Thyroid gland (tissue), 4 donors: ENCODE data around the gene MAMLD1. TPM values are rescaled to one million over a fixed set of nuclear protein-coding genes. Genes with fewer than 3 reads are reported as not detected.

Experiments used
- DNase-seq, 2 donors: peaks; one replicate each; pipeline ENCODE4 v3.0.0-alpha.2; 2019
- H3K27ac ChIP-seq, 3 donors: fragments of 200-600 bp; sonication (generic); 1 replicate in 2 of 3; 2 replicates in 1 of 3; pipeline ENCODE4 v1.5.1; 2016 to 2019; ENCODE audit warnings: mild to moderate bottlenecking in 1 of 3, moderate library complexity in 1 of 3
- H3K27me3 ChIP-seq: fragments of 200-600 bp; sonication (generic); one replicate; pipeline ENCODE4 v1.5.1; 2019
- H3K36me3 ChIP-seq, 2 donors: fragments of 200-600 bp; sonication (generic); one replicate each; pipeline ENCODE4 v1.5.1; 2016 to 2019
- H3K4me1 ChIP-seq, 2 donors: fragments of 200-600 bp; sonication (generic); one replicate each; pipeline ENCODE4 v1.5.1; 2017 to 2019
- H3K4me3 ChIP-seq, 3 donors: fragments of 200-600 bp; sonication (generic); replicated peaks in 1 of 3; 1 replicate in 2 of 3; 2 replicates in 1 of 3; pipeline ENCODE4 v1.5.1; 2016; ENCODE audit warnings: mild to moderate bottlenecking in 1 of 3
- H3K9me3 ChIP-seq: fragments of 200-600 bp; sonication (generic); one replicate; pipeline ENCODE4 v1.5.1; 2017
- CTCF ChIP-seq, 6 experiments: fragments of 200-600 bp in 3 of 6; fragments of 450-650 bp in 3 of 6; sonication (generic) in 3 of 6; IDR thresholded peaks; one replicate each; pipeline ENCODE4 v1.5.1; 2016 to 2019; ENCODE audit warnings: antibody characterized with exemption in 6 of 6, mild to moderate bottlenecking in 2 of 6, inconsistent platforms in 1 of 6, moderate library complexity in 1 of 6
- POLR2A ChIP-seq, 2 donors: fragments of 450-650 bp; IDR thresholded peaks; one replicate each; pipeline ENCODE4 v1.6.1; 2017; ENCODE audit warnings: antibody characterized with exemption in 2 of 2, mild to moderate bottlenecking in 2 of 2, moderate library complexity in 1 of 2
- WGBS, 2 donors: methylation state at CpG; one replicate each; pipeline ENCODE4 v1.1.5; 2017; 5-methylcytosine and 5-hydroxymethylcytosine counted together
- intact Hi-C: fragments of 100-400 bp; cut with DNase I; formaldehyde crosslinking; loops from one replicate; pipeline ENCODE4 v1.15.1; 2023
- total RNA-seq, 4 donors: library from RNA; depleted of rRNA; stranded (reverse); fragments of >200 nt; gene quantifications; one replicate each; pipeline ENCODE4 v1.2.3, GENCODE V29; 2016

MAMLD1 gene
- total RNA-seq, 4 donors from 2014 or later = 1.3 to 2.2 (median 1.8) TPM

GRCh38 chrX:150324035-150324728 lies 38.9 kb upstream of the MAMLD1 start:
- H3K4me3 ChIP-seq = no peak overlapping the region
- H3K4me1 ChIP-seq = no peaks in the 10 kb centered on the region
- H3K9me3 ChIP-seq = no peaks in the 10 kb centered on the region
- intact Hi-C loops = no loop called here
- no peaks in the 10 kb centered on the region for H3K36me3 ChIP-seq
- no peak overlapping the region for H3K27ac ChIP-seq
- H3K27me3 ChIP-seq = no peaks in the 10 kb centered on the region
- TF ChIP-seq POLR2A (IDR thresholded peaks at IDR 0.05) (no peak), CTCF (IDR thresholded peaks at IDR 0.05) (no peak)
- WGBS, 2 donors = 66 to 72% methylated on average over 2 to 4 of the region's 4 CpGs
- no peak for DNase-seq

GRCh38 chrX:150324919-150325318 lies 38.2 kb upstream of the MAMLD1 start:
- DNase-seq = no peak

GRCh38 chrX:150326541-150327247 lies 36.4 kb upstream of the MAMLD1 start:
- DNase-seq = no peak
- Histone ChIP-seq H3K27ac (no peak overlapping the region), H3K9me3 (no peaks in the 10 kb centered on the region), H3K36me3 (no peaks in the 10 kb centered on the region), H3K27me3 (no peaks in the 10 kb centered on the region), H3K4me3 (no peak overlapping the region), H3K4me1 (no peaks in the 10 kb centered on the region)
- WGBS, 2 donors = 33 to 34% methylated on average over 1 to 4 of the region's 7 CpGs
- TF ChIP-seq CTCF (IDR thresholded peaks at IDR 0.05) (no peak), POLR2A (IDR thresholded peaks at IDR 0.05) (no peak)
- intact Hi-C loops = no loop called here

More at GRCh38 chrX:150324919-150325318, 38.2 kb upstream of the MAMLD1 start:
- H3K9me3 ChIP-seq = no peaks in the 10 kb centered on the region
- H3K27ac ChIP-seq = no peak overlapping the region
- 92 to 95% methylated on average over 2 of the region's 2 CpGs for WGBS, 2 donors
- no peak overlapping the region for H3K4me3 ChIP-seq
- intact Hi-C loops = no loop called here
- no peaks in the 10 kb centered on the region for H3K4me1 ChIP-seq
- H3K36me3 ChIP-seq = no peaks in the 10 kb centered on the region
- no peak for TF ChIP-seq POLR2A (IDR thresholded peaks at IDR 0.05)
- no peak for TF ChIP-seq CTCF (IDR thresholded peaks at IDR 0.05)
- H3K27me3 ChIP-seq = no peaks in the 10 kb centered on the region

GRCh38 chrX:150329282-150329681 lies 33.8 kb upstream of the MAMLD1 start:
- H3K27ac ChIP-seq = no peak overlapping the region
- no peaks in the 10 kb centered on the region for H3K27me3 ChIP-seq
- no peak overlapping the region for H3K4me3 ChIP-seq
- 39% methylated on average over 5 of the region's 8 CpGs; no CpG with 5 or more reads in 1 of the 2 donors for WGBS, 2 donors
- no peak for DNase-seq
- no peaks in the 10 kb centered on the region for H3K36me3 ChIP-seq
- no peak for TF ChIP-seq CTCF (IDR thresholded peaks at IDR 0.05)
- no peak for TF ChIP-seq POLR2A (IDR thresholded peaks at IDR 0.05)
- intact Hi-C loops = no loop called here
- H3K9me3 ChIP-seq = no peaks in the 10 kb centered on the region
- H3K4me1 ChIP-seq = no peaks in the 10 kb centered on the region

GRCh38 chrX:150329868-150330267 lies 33.2 kb upstream of the MAMLD1 start:
- no peak overlapping the region for H3K4me3 ChIP-seq
- TF ChIP-seq POLR2A (IDR thresholded peaks at IDR 0.05) (no peak), CTCF (IDR thresholded peaks at IDR 0.05) (no peak)
- H3K4me1 ChIP-seq = no peaks in the 10 kb centered on the region
- intact Hi-C loops = no loop called here
- WGBS, 2 donors = 75 to 92% methylated on average over 2 of the region's 2 CpGs
- H3K9me3 ChIP-seq = no peaks in the 10 kb centered on the region
- H3K36me3 ChIP-seq = no peaks in the 10 kb centered on the region
- DNase-seq = no peak
- no peak overlapping the region for H3K27ac ChIP-seq
- no peaks in the 10 kb centered on the region for H3K27me3 ChIP-seq
